Aorta (tissue), 5 donors: Measurements from ENCODE around the gene GRIK4. TPM values are rescaled to one million over a fixed set of nuclear protein-coding genes. Genes with fewer than 3 reads are reported as not detected.

Experiments
- ATAC-seq: fragments of 200-7000 bp; cut with Tn5 transposase; one replicate; pipeline ENCODE4 v1.9.1; 2022; ENCODE audit warnings: moderate library complexity; ENCODE audit not compliant: low FRiP score
- DNase-seq, 2 donors: peaks; one replicate each; pipeline ENCODE4 v3.0.0-alpha.2; 2020
- H3K27ac ChIP-seq, 2 donors: one replicate each; pipeline ENCODE4 v1.5.1; 2013; ENCODE audit warnings: low read length in 2 of 2, mild to moderate bottlenecking in 2 of 2, moderate library complexity in 2 of 2, control low read depth in 1 of 2, inconsistent platforms in 1 of 2, low read depth in 1 of 2
- H3K27me3 ChIP-seq, 2 donors: one replicate each; pipeline ENCODE4 v1.6.1; 2013; ENCODE audit warnings: control low read depth in 1 of 2, low read length in 1 of 2, mild to moderate bottlenecking in 1 of 2, moderate library complexity in 1 of 2; ENCODE audit not compliant: insufficient read depth in 2 of 2, control insufficient read depth in 1 of 2
- H3K36me3 ChIP-seq, 2 donors: one replicate each; pipeline ENCODE4 v1.6.1; 2013; ENCODE audit warnings: control low read depth in 1 of 2, low read length in 1 of 2, mild to moderate bottlenecking in 1 of 2; ENCODE audit not compliant: insufficient read depth in 2 of 2, control insufficient read depth in 1 of 2
- H3K4me1 ChIP-seq, 2 donors: one replicate each; pipeline ENCODE4 v1.6.1; 2013; ENCODE audit warnings: low read length in 2 of 2, control low read depth in 1 of 2, mild to moderate bottlenecking in 1 of 2, moderate library complexity in 1 of 2; ENCODE audit not compliant: insufficient read depth in 2 of 2, control insufficient read depth in 1 of 2
- H3K4me3 ChIP-seq, 2 donors: one replicate each; pipeline ENCODE4 v1.5.1; 2013; ENCODE audit warnings: low read length in 2 of 2, control low read depth in 1 of 2, mild to moderate bottlenecking in 1 of 2
- H3K9me3 ChIP-seq: one replicate; pipeline ENCODE4 v1.6.1; 2013; ENCODE audit warnings: mild to moderate bottlenecking, low read length; ENCODE audit not compliant: control insufficient read depth
- WGBS, 2 donors: extraction: QIAGEN DNeasy Blood & Tissue Kit; methylation state at CpG; one replicate each; pipeline ENCODE4 v1.1.7; 2013; 5-methylcytosine and 5-hydroxymethylcytosine counted together
- intact Hi-C, 2 donors: fragments of 100-400 bp; cut with DNase I; formaldehyde crosslinking; loops; one replicate each; pipeline versions ENCODE4 v1.14.2 to v1.15.0; 2022
- polyA plus RNA-seq, 2 donors: library from polyadenylated mRNA; stranded (reverse); fragments of 200-250 nt; gene quantifications; one replicate each; pipeline ENCODE4 v1.2.3, GENCODE V29; 2013
- total RNA-seq, 2 donors: library from RNA; stranded (reverse); fragmentation: NEBNext Ultra II Directional; extraction: Animal tissue kit (Norgen Biotek cat#: 25700); gene quantifications; one replicate each; pipeline ENCODE4 v1.2.1, GENCODE V29; 2021
- donor health status: healthy with polysubstance abuse.
- donor health status: Bipolar disorder and iron deficiency.
- donor health status: DM: no; HTN: no; CAD: no.
- donor health status: DM: no; HTN: no; CAD: no.
- donor health status: DM: yes; HTN: yes; CAD: no.

Gene GRIK4
- total and polyA plus RNA-seq, 4 donors = not detected

GRCh38 chr11:120605469-120605868, 93.9 kb downstream of the GRIK4 start:
- Histone ChIP-seq H3K9me3 (no peaks in the 10 kb centered on the region), H3K36me3 (no peaks in the 10 kb centered on the region), H3K4me3 (no peak overlapping the region), H3K27me3 (no peaks in the 10 kb centered on the region), H3K4me1 (no peaks in the 10 kb centered on the region), H3K27ac (no peak overlapping the region)
- DNase-seq = peak; percentile 2 to 58
- WGBS, 2 donors = 94 to 98% methylated on average over 4 of the region's 4 CpGs
- no peak for ATAC-seq
- intact Hi-C loops = no loop called here

DNA sequence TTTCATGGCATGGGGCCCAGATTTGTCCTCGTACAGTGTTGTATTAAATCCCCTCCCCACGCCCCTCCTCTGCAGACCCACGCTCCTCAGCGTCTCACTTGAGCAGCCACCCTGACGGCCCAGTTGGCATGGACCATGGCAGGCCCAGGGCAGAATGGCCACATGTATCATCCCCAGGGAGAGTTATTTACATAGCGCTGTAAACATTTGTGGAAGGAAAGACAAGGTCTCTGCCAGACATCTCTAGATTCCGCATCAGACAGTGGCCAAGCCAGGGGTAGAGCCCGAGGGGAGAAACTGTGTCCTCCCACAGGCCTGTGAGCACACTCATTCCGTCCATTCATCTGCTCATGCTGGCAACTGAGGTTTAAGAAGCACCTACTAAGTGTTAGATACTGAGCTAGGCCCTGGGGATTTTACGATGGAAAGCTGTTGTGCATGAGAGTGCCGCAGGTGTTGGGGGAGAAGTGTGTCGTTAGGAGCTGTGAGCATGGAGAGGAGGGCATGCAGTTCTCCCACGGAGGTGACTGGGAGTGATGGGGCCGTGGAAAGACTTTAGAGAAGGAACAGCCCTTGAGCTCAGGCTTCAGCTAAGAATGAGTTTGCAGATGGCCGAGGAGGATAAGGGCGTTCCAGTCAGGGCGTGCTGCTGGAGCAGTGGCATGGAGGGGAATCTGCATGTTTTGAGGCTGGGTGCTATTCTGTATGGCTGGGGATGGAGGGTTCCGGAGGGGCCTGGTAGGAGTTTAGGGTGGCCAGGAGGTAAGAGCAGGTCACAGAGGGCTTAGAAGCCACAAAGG, 94.9 kb downstream of the GRIK4 start:
- DNase-seq = peak; percentile 32 to 49
- ATAC-seq = no peak
- Histone ChIP-seq H3K4me1 (no peaks in the 10 kb centered on the region), H3K27ac (no peak overlapping the region), H3K36me3 (no peaks in the 10 kb centered on the region), H3K4me3 (no peak overlapping the region), H3K9me3 (no peaks in the 10 kb centered on the region), H3K27me3 (no peaks in the 10 kb centered on the region)
- intact Hi-C loops = no loop called here
- WGBS, 2 donors = 92 to 94% methylated on average over 18 of the region's 18 CpGs

DNA sequence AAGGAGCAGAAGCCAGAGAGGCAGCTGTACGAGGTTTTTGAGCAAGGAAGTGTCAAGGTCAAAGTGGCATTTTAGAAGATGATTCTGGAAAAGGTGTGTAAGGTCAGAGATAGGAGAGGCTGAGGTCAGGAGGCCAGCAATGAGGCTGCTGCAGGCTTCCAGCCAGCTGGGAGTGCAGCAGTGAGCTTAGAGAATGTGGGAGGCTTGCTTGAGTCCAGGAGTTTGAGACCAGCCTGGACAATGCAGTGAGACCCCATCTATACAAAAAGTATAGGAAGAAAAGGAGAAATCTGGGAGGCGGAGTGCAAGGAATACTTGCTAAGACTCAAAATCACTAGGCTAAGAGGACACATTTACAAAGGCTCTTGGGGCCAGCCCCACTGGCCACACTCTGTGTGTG, 96.5 kb downstream of the GRIK4 start:
- no peak for DNase-seq
- Histone ChIP-seq H3K36me3 (no peaks in the 10 kb centered on the region), H3K27me3 (no peaks in the 10 kb centered on the region), H3K4me3 (no peak overlapping the region), H3K4me1 (no peaks in the 10 kb centered on the region), H3K27ac (no peak overlapping the region), H3K9me3 (no peaks in the 10 kb centered on the region)
- no peak for ATAC-seq
- 83 to 88% methylated on average over 2 of the region's 2 CpGs for WGBS, 2 donors
- intact Hi-C loops = no loop called here

DNA sequence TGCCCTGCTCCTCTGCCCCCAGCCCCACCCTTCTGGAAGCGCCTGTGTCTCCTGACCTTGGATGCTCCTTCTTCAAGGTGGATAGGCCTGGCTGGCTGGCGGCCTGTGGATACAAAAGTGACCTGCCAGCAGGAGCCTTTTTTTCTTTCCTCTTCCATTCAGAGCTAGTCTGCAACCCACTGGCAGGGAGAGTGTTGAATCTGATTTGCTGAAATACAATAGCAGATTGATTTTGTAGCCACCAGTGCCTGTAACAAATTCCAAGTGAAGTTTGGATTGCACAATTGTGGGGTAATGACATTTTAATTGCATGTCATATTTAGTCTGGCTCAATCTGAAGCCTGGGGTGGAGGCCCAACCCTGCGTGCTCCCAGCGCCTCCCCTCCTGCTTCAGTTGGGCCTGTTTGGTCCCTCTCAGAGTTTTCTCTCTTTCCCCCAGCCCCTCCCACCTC, 97.2 kb downstream of the GRIK4 start:
- intact Hi-C loops = no loop called here
- Histone ChIP-seq H3K9me3 (no peaks in the 10 kb centered on the region), H3K4me3 (no peak overlapping the region), H3K27ac (no peak overlapping the region), H3K36me3 (no peaks in the 10 kb centered on the region), H3K27me3 (no peaks in the 10 kb centered on the region), H3K4me1 (no peaks in the 10 kb centered on the region)
- ATAC-seq (peak; percentile 53), DNase-seq (no peak)
- WGBS, 2 donors = 65 to 71% methylated on average over 4 of the region's 4 CpGs

GRCh38 chr11:120610111-120610510, 98.6 kb downstream of the GRIK4 start:
- H3K27ac ChIP-seq = no peak overlapping the region
- WGBS, 2 donors = 82 to 91% methylated on average over 8 of the region's 8 CpGs
- DNase-seq (no peak), ATAC-seq (no peak)
- no peaks in the 10 kb centered on the region for H3K4me1 ChIP-seq
- H3K4me3 ChIP-seq = no peak overlapping the region
- H3K36me3 ChIP-seq = no peaks in the 10 kb centered on the region
- no peaks in the 10 kb centered on the region for H3K27me3 ChIP-seq
- H3K9me3 ChIP-seq = no peaks in the 10 kb centered on the region
- intact Hi-C loops = no loop called here

DNA sequence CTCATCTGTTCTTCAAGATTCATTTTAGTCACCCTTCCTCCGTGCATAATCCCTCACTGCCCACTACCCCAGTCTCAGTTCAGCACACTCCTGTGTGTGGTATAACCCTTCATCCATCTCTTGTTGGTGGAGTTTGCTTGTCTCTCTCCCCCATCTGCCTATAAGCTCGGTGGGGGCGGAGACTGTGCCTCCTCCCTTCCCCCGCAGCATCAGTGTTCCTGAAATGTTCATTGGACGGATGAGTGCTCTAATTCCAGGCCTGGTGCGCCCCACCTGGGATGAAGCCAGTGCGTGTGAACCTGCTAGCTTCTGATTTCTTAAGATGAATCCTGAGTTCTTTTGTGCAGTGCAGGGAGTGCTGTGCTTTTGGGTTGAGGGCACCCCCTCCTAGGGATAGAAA, 100.0 kb downstream of the GRIK4 start:
- Histone ChIP-seq H3K36me3 (no peaks in the 10 kb centered on the region), H3K4me1 (no peaks in the 10 kb centered on the region), H3K27ac (no peak overlapping the region), H3K27me3 (no peaks in the 10 kb centered on the region), H3K4me3 (no peak overlapping the region), H3K9me3 (no peaks in the 10 kb centered on the region)
- DNase-seq (no peak), ATAC-seq (no peak)
- WGBS, 2 donors = 79 to 84% methylated on average over 7 of the region's 7 CpGs
- intact Hi-C loops = no loop called here

DNA sequence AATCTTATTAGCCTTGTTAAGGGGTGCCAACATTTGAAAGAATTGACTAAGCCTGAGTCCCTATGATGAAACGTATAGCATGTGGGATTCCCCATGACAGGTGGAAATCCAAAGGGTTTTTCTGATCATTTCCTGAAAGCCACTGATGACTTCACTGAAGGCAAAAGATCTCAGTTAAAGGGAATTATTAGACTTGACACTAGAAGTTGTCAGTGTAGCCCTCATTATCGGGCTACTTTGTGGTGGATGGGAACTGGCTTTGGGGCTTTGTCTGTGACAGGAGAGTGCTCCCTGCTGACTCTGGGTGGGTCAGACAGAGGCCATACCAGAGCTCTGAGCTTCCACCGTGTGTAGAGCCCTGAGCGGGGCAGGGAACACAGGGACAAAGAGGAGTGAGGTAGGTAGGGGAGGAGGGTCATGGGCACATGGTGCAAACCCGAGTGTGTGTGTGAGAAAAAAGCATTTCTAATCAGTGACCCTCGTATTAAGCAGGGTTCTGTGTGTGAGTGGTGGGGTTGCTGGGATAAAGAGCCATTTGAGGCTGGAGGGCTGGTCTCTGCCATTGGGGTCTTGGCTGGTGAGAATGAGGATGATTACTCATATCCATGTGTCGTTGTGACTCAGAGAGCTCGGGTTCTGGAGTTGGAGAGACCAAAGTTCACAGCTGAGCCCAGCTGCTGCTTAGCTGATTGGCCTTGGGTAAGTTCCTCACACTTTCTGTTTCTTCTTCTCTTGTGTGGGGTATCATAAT, 101.1 kb downstream of the GRIK4 start:
- Histone ChIP-seq H3K27me3 (no peaks in the 10 kb centered on the region), H3K27ac (no peak overlapping the region), H3K4me3 (no peak overlapping the region), H3K4me1 (no peaks in the 10 kb centered on the region), H3K9me3 (no peaks in the 10 kb centered on the region), H3K36me3 (no peaks in the 10 kb centered on the region)
- intact Hi-C loops = no loop called here
- no peak for DNase-seq
- ATAC-seq = peak; percentile 27
- WGBS, 2 donors = 75 to 79% methylated on average over 8 of the region's 8 CpGs

- no peak overlapping the region for H3K4me3 ChIP-seq
These were observed 102.0 kb downstream of the GRIK4 start for GRCh38 chr11:120613264-120614226.

More at GRCh38 chr11:120613264-120614226, 102.0 kb downstream of the GRIK4 start:
- Histone ChIP-seq H3K27ac (no peak overlapping the region), H3K36me3 (no peaks in the 10 kb centered on the region), H3K9me3 (peaks cover 2% of the 10 kb centered on the region), H3K4me1 (no peaks in the 10 kb centered on the region), H3K27me3 (no peaks in the 10 kb centered on the region)
- DNase-seq = no peak
- intact Hi-C loops = no loop called here
- ATAC-seq = no peak
- WGBS, 2 donors = 82 to 84% methylated on average over 6 of the region's 6 CpGs
